H1 (cell line): ENCODE measurements around the gene UXT. TPM values are rescaled to one million over a fixed set of nuclear protein-coding genes. Genes with fewer than 3 reads are reported as not detected.

Experiments used
- CTCF ChIA-PET: fragments of 300-600 bp; sonication (Branson Sonifier 250); formaldehyde crosslinking; loops from one replicate; lab custom pipeline; 2021; ENCODE audit not compliant: partially characterized antibody; lab: Charles Lee
- POLR2A ChIA-PET: fragments of 300-600 bp; sonication (Branson Sonifier 250); formaldehyde crosslinking; loops from one replicate; lab custom pipeline; 2021; ENCODE audit warnings: inconsistent platforms; ENCODE audit not compliant: partially characterized antibody; lab: Charles Lee
- DNase-seq, 2 experiments: peaks; one replicate each; pipeline versions ENCODE4 v3.0.0 to v3.0.0-alpha.2; 2010 to 2022; ENCODE audit warnings: low spot score in 2 of 2, low read depth in 1 of 2, mixed read lengths in 1 of 2
- FAIRE-seq: peaks from 2 replicates; lab custom pipeline; 2011; peaks lifted over from hg19 to GRCh38; lab: Jason Lieb, UNC
- H2AFZ ChIP-seq: 2 replicates; pipeline ENCODE4 v1.8.1; 2012; ENCODE audit warnings: low read length, inconsistent platforms
- H2AK5ac ChIP-seq: 2 replicates; pipeline ENCODE4 v1.6.1; 2013; ENCODE audit warnings: low read depth, low read length
- H2BK120ac ChIP-seq: replicated peaks from 2 replicates; pipeline ENCODE3; 2013; ENCODE audit warnings: low read depth, low read length, inconsistent platforms
- H2BK12ac ChIP-seq: 2 replicates; pipeline ENCODE4 v1.6.1; 2013; ENCODE audit warnings: low read depth, low read length
- H2BK15ac ChIP-seq: 2 replicates; pipeline ENCODE4 v1.6.1; 2013; ENCODE audit warnings: low read length
- H2BK20ac ChIP-seq: 2 replicates; pipeline ENCODE4 v1.6.1; 2013; ENCODE audit warnings: low read length
- H2BK5ac ChIP-seq: 2 replicates; pipeline ENCODE4 v1.6.1; 2013; ENCODE audit warnings: low read depth, low read length
- H3K14ac ChIP-seq: 2 replicates; pipeline ENCODE4 v1.6.1; 2013; ENCODE audit warnings: inconsistent platforms; ENCODE audit not compliant: insufficient read length
- H3K18ac ChIP-seq: 2 replicates; pipeline ENCODE4 v1.6.1; 2013; ENCODE audit warnings: low read length; ENCODE audit errors: extremely low read depth
- H3K23ac ChIP-seq: 2 replicates; pipeline ENCODE4 v1.6.1; 2013; ENCODE audit warnings: inconsistent platforms; ENCODE audit not compliant: insufficient read length
- H3K23me2 ChIP-seq: 2 replicates; pipeline ENCODE4 v1.6.1; 2013; ENCODE audit warnings: low read depth, low read length
- H3K27ac ChIP-seq: 2 replicates; pipeline ENCODE4 v1.6.1; 2011; ENCODE audit warnings: low read depth, low read length, inconsistent platforms
- H3K27me3 ChIP-seq, 4 experiments: replicated peaks in 1 of 4; 1 replicate in 1 of 4; 2 replicates in 3 of 4; pipeline versions ENCODE4 v1.6.1 to v1.8.1; 2011 to 2013; ENCODE audit warnings: low read length in 3 of 4, mild to moderate bottlenecking in 3 of 4, inconsistent platforms in 2 of 4, mixed read lengths in 2 of 4, moderate library complexity in 1 of 4; ENCODE audit not compliant: control insufficient read depth in 3 of 4, insufficient read depth in 3 of 4; ENCODE audit errors: extremely low read depth in 1 of 4
- H3K36me3 ChIP-seq, 4 experiments: 2 replicates each; pipeline versions ENCODE4 v1.6.1 to v1.8.1; 2011 to 2013; ENCODE audit warnings: mild to moderate bottlenecking in 4 of 4, low read length in 3 of 4, moderate library complexity in 2 of 4, control low read depth in 1 of 4, inconsistent platforms in 1 of 4; ENCODE audit not compliant: insufficient read depth in 4 of 4, control insufficient read depth in 2 of 4
- H3K4ac ChIP-seq: replicated peaks from 2 replicates; pipeline ENCODE3; 2013; ENCODE audit warnings: low read length, low read depth, mixed read lengths, inconsistent platforms; ENCODE audit not compliant: insufficient read length
- H3K4me1 ChIP-seq, 4 experiments: replicated peaks in 1 of 4; 1 replicate in 1 of 4; 2 replicates in 3 of 4; pipeline versions ENCODE4 v1.6.1 to v1.8.1; 2011 to 2013; ENCODE audit warnings: low read length in 3 of 4, inconsistent platforms in 2 of 4, mixed read lengths in 1 of 4; ENCODE audit not compliant: insufficient read depth in 4 of 4, control insufficient read depth in 3 of 4
- H3K4me2 ChIP-seq, 2 experiments: 2 replicates each; pipeline versions ENCODE4 v1.6.1 to v1.8.1; 2011 to 2013; ENCODE audit warnings: low read depth in 2 of 2, low read length in 2 of 2, control low read depth in 1 of 2, inconsistent platforms in 1 of 2, mild to moderate bottlenecking in 1 of 2; ENCODE audit not compliant: insufficient read depth in 1 of 2
- H3K4me3 ChIP-seq, 4 experiments: fragments of 200-600, 300-600 bp in 1 of 4; sonication (generic), shearing (Covaris generic), sonication (Bioruptor Twin) in 1 of 4; 2 replicates each; pipeline versions ENCODE4 v1.5.1 to v1.8.1; 2011 to 2016; ENCODE audit warnings: low read length in 4 of 4, low read depth in 3 of 4, control low read depth in 2 of 4, inconsistent platforms in 2 of 4, mild to moderate bottlenecking in 2 of 4, mixed read lengths in 1 of 4, moderate library complexity in 1 of 4; ENCODE audit not compliant: insufficient read depth in 2 of 4; ENCODE audit errors: extremely low read depth in 1 of 4
- H3K56ac ChIP-seq: replicated peaks from 2 replicates; pipeline ENCODE3; 2013; ENCODE audit warnings: low read depth, mild to moderate bottlenecking, mixed read lengths, low read length, inconsistent platforms; ENCODE audit not compliant: insufficient read length
- H3K79me1 ChIP-seq: 2 replicates; pipeline ENCODE4 v1.6.1; 2013; ENCODE audit warnings: low read depth, low read length, control low read depth
- H3K79me2 ChIP-seq, 2 experiments: 2 replicates each; pipeline versions ENCODE4 v1.6.1 to v1.8.1; 2012 to 2013; ENCODE audit warnings: low read length in 2 of 2, mild to moderate bottlenecking in 2 of 2, inconsistent platforms in 1 of 2; ENCODE audit not compliant: insufficient read depth in 2 of 2, control insufficient read depth in 1 of 2
- H3K9ac ChIP-seq, 4 experiments: replicated peaks in 1 of 4; 1 replicate in 1 of 4; 2 replicates in 3 of 4; pipeline versions ENCODE4 v1.6.1 to v1.8.1; 2011 to 2013; ENCODE audit warnings: low read depth in 3 of 4, low read length in 3 of 4, control low read depth in 2 of 4, mild to moderate bottlenecking in 2 of 4, moderate library complexity in 2 of 4, inconsistent platforms in 1 of 4; ENCODE audit errors: extremely low read depth in 1 of 4
- H3K9me3 ChIP-seq, 2 experiments: 2 replicates each; pipeline versions ENCODE4 v1.6.1 to v1.8.1; 2012 to 2013; ENCODE audit warnings: mild to moderate bottlenecking in 2 of 2, moderate library complexity in 2 of 2, control low read depth in 1 of 2, inconsistent platforms in 1 of 2, low read depth in 1 of 2, low read length in 1 of 2, mixed read lengths in 1 of 2; ENCODE audit not compliant: insufficient read depth in 2 of 2
- H4K20me1 ChIP-seq, 2 experiments: replicated peaks in 1 of 2; 2 replicates each; pipeline versions ENCODE3 to v1.8.1; 2011 to 2013; ENCODE audit warnings: inconsistent platforms in 2 of 2, low read length in 2 of 2, mild to moderate bottlenecking in 1 of 2; ENCODE audit not compliant: insufficient read depth in 2 of 2, control insufficient read depth in 1 of 2
- H4K5ac ChIP-seq: 2 replicates; pipeline ENCODE4 v1.6.1; 2013; ENCODE audit warnings: low read length, low read depth, mixed read lengths, inconsistent platforms; ENCODE audit not compliant: insufficient read length
- H4K8ac ChIP-seq: 2 replicates; pipeline ENCODE4 v1.8.0; 2013; ENCODE audit warnings: mild to moderate bottlenecking, moderate library complexity, low read length, inconsistent platforms; ENCODE audit not compliant: insufficient read depth; ENCODE audit errors: extremely low read depth
- H4K91ac ChIP-seq: replicated peaks from 2 replicates; pipeline ENCODE3; 2013; ENCODE audit warnings: low read length, mixed read lengths, inconsistent platforms; ENCODE audit not compliant: insufficient read length
- POLR2AphosphoS5 ChIP-seq: IDR thresholded peaks from 2 replicates; pipeline ENCODE4 v1.6.1; 2011; ENCODE audit warnings: low read depth, low read length
- WGBS, 2 experiments: shearing (Covaris generic) in 1 of 2; methylation state at CpG; one replicate each; pipeline versions ENCODE4 v1.1.6 to v1.1.7; 2013 to 2015; ENCODE audit warnings: low lambda C conversion rate in 2 of 2, mixed read lengths in 2 of 2, inconsistent platforms in 1 of 2, low coverage in 1 of 2, missing lambda C conversion rate in 1 of 2; ENCODE audit not compliant: insufficient replicate concordance in 2 of 2, insufficient coverage in 1 of 2, insufficient read length in 1 of 2; ENCODE audit errors: extremely low coverage in 1 of 2, missing lambda C conversion rate in 1 of 2; 5-methylcytosine and 5-hydroxymethylcytosine counted together
- polyA plus RNA-seq, 7 experiments: library from polyadenylated mRNA; depleted of rRNA in 3 of 7; stranded (reverse) in 5 of 7; unstranded in 2 of 7; fragments of >200 nt in 5 of 7; fragments of 200-250 nt in 2 of 7; gene quantifications; 1 replicate in 5 of 7; 2 replicates in 1 of 7; 4 replicates in 1 of 7; pipeline versions ENCODE4 v1.2.1 to v1.2.3, GENCODE V29; 2011 to 2013; ENCODE audit warnings: missing spikeins in 2 of 7, mixed read lengths in 2 of 7
- total RNA-seq: library from RNA; stranded (reverse); fragmentation: NEBNext Ultra II Directional; extraction: Animal tissue kit (Norgen Biotek cat#: 25700); gene quantifications from 2 replicates; pipeline ENCODE4 v1.2.1, GENCODE V29; 2021

UXT gene
- total and polyA plus RNA-seq, 2 of the 8 experiments (the other 6 are each of a cell fraction or from before 2014, with no cell fraction given) = 69.4 to 116 TPM

DNA sequence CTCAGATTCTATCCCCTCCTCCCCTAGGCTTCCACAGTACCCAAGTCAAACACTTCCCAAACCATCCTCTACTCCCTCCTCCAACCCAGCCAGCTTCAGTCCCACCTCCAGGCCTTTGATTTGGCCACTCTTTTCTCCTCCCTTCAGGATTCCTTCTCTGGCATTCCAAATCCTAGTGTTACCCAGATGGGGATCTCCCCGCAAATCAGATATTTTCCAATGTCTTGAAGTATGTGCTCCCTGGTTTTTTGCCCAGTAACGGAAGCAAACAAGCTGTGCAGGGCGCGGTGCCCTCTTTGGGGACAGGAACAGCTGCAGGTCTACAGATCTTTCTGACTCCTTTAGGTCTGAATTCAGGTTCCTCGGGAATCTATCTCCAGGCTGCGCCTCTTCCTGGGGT is 37.1 kb downstream of the UXT start:
- no peak overlapping the region for H2BK15ac ChIP-seq
- no peak overlapping the region for H2BK20ac ChIP-seq
- no peak overlapping the region for H3K4me2 ChIP-seq
- POLR2A ChIA-PET = interaction anchor here (1.5 kb wide), 1 partner anchor 36 kb away, joined by 3 read pairs; no protein-coding TSS in a partner anchor
- H3K14ac ChIP-seq = no peak overlapping the region
- no peaks in the 10 kb centered on the region for H3K36me3 ChIP-seq
- no peak overlapping the region for H2AFZ ChIP-seq
- H3K56ac ChIP-seq = no peak overlapping the region
- peaks cover 0 to 1% of the 10 kb centered on the region in 2 experiments for H4K20me1 ChIP-seq
- no peaks in the 10 kb centered on the region for H3K79me2 ChIP-seq
- no peak overlapping the region for H4K5ac ChIP-seq
- peaks cover 3 to 7% (median 5%) of the 10 kb centered on the region in 4 experiments for H3K4me1 ChIP-seq
- H2AK5ac ChIP-seq = no peak overlapping the region
- no peak overlapping the region for H2BK120ac ChIP-seq
- DNase-seq (no peak), FAIRE-seq (no peak)
- no peaks in the 10 kb centered on the region for H3K27me3 ChIP-seq
- TF ChIP-seq POLR2AphosphoS5 = no peak
- no peak overlapping the region for H2BK5ac ChIP-seq
- CTCF ChIA-PET = no interaction called here
- 93% methylated on average over 6 of the region's 6 CpGs; no CpG with 5 or more reads in 1 of the 2 experiments for WGBS, 2 experiments
- H3K23ac ChIP-seq = no peak overlapping the region
- no peaks in the 10 kb centered on the region for H3K9me3 ChIP-seq
- no peak overlapping the region for H3K9ac ChIP-seq
- no peak overlapping the region for H3K4ac ChIP-seq
- no peak overlapping the region for H4K8ac ChIP-seq
- H4K91ac ChIP-seq = no peak overlapping the region
- no peak overlapping the region for H3K27ac ChIP-seq
- no peaks in the 10 kb centered on the region; the same call in 1 of the 2 replicates for H3K23me2 ChIP-seq
- H3K79me1 ChIP-seq = no peaks in the 10 kb centered on the region
- H3K4me3 ChIP-seq = no peak overlapping the region
- no peak overlapping the region for H3K18ac ChIP-seq
- H2BK12ac ChIP-seq = no peak overlapping the region
